ENCODE data around the gene ARF3. TPM values are rescaled to one million over a fixed set of nuclear protein-coding genes. Genes with fewer than 3 reads are reported as not detected.

Gene ARF3
- total and polyA plus RNA-seq, 2 donors (not counting 1 experiment from before 2014, with no cell fraction given) = 31.7 to 77.5 TPM

- no peak for TF ChIP-seq CTCF (IDR thresholded peaks at IDR 0.05)
- no peak for TF ChIP-seq EZH2 (IDR thresholded peaks at IDR 0.05; ENCODE audit: borderline replicate concordance, insufficient read depth, low read depth, low read length, poor library complexity, severe bottlenecking)
- peaks cover 31% of the 10 kb centered on the region for H3K27me3 Mint-ChIP-seq
- intact Hi-C loops (cut with micrococcal nuclease) = loop anchor here (5.0 kb wide), 3 partner anchors 59 to 744 kb away; partner anchors contain the start of genes DDX23 and TMBIM6
- ChIA-PET POLR2A (interaction anchor here (1.1 to 2.8 kb wide), 5 partner anchors 18 to 71 kb away, joined by 3 to 19 read pairs (median 6); partner anchors contain the start of genes RHEBL1 and WNT1), CTCF (interaction anchor here (1.3 to 6.7 kb wide), 8 partner anchors 16 to 94 kb away, joined by 4 to 61 read pairs (median 18); partner anchors contain the start of genes DHH, FKBP11 and PRKAG1)
- Histone ChIP-seq H3K4me2 (replicated peaks; ENCODE audit: low read depth, low read length, poor library complexity, severe bottlenecking) (peak overlapping the region; percentile 98), H3K79me2 (ENCODE audit: control insufficient read depth, insufficient read depth, low read length) (no peaks in the 10 kb centered on the region), H3K9ac (ENCODE audit: low read length) (peak overlapping the region; percentile 72), H2AFZ (ENCODE audit: insufficient read depth, low read depth, low read length, poor library complexity, severe bottlenecking) (peak overlapping the region; percentile 78), H3K4me3 (ENCODE audit: control extremely low read depth in 1 of 5, extremely low read depth in 1 of 5, insufficient read depth in 1 of 5, low read depth in 2 of 5, low read length in 4 of 5) (peak overlapping the region in 4 of 5 experiments; percentile 27 to 71 (median 60)), H3K4me1 (ENCODE audit: control insufficient read depth in 2 of 2, insufficient read depth in 2 of 2, low read length in 2 of 2) (peaks cover 39 to 44% of the 10 kb centered on the region in 2 donors), H3K27ac (ENCODE audit: low read length in 2 of 2) (no peak overlapping the region), H3K27me3 (replicated peaks in 1 of 4; ENCODE audit: control extremely low read depth in 1 of 4, control insufficient read depth in 3 of 4, insufficient read depth in 4 of 4, low read length in 3 of 4) (peaks cover 0 to 68% (median 25%) of the 10 kb centered on the region in 4 experiments), H3K9me3 (ENCODE audit: control extremely low read depth in 1 of 3, control insufficient read depth in 2 of 3, insufficient read depth in 1 of 3, low read length in 2 of 3) (peaks cover 0 to 4% (median 0%) of the 10 kb centered on the region in 3 donors), H3K36me3 (replicated peaks in 1 of 2; ENCODE audit: control extremely low read depth in 1 of 2, control insufficient read depth in 1 of 2, extremely low read depth in 1 of 2, insufficient read depth in 2 of 2, low read length in 1 of 2) (peaks cover 0 to 22% of the 10 kb centered on the region in 2 experiments), H4K20me1 (ENCODE audit: control insufficient read depth, insufficient read depth, low read length, poor library complexity, severe bottlenecking) (peaks cover 10% of the 10 kb centered on the region)
- WGBS (ENCODE audit: insufficient coverage) = 3% methylated on average over 26 of the region's 48 CpGs
- ATAC-seq (ENCODE audit: low read depth) (peak; percentile 6), DNase-seq (peak; percentile 66)
- peak overlapping the region; percentile 89 for H3K4me3 Mint-ChIP-seq
- peak overlapping the region; percentile 37 for H3K27ac Mint-ChIP-seq
- peaks cover 44% of the 10 kb centered on the region for H3K4me1 Mint-ChIP-seq
- no peaks in the 10 kb centered on the region for H3K9me3 Mint-ChIP-seq (ENCODE audit: insufficient read depth)
Observed at GRCh38 chr12:48998497-48999353, 41.4 kb upstream of the ARF3 start.
